Stomach (tissue), 4 donors: ENCODE measurements around the gene KLF8.

Source experiments
- CTCF ChIP-seq, 7 experiments: fragments of 450-650 bp in 4 of 7; fragments of 200-600 bp in 3 of 7; sonication (generic) in 3 of 7; IDR thresholded peaks; one replicate each; pipeline ENCODE4 v1.5.1; 2016 to 2019; ENCODE audit warnings: antibody characterized with exemption in 7 of 7, control low read depth in 2 of 7, mild to moderate bottlenecking in 1 of 7
- POLR2A ChIP-seq, 4 donors: fragments of 450-650 bp; IDR thresholded peaks; one replicate each; pipeline ENCODE4 v1.6.1; 2016; ENCODE audit warnings: antibody characterized with exemption in 4 of 4, control low read depth in 2 of 4, mild to moderate bottlenecking in 1 of 4, moderate library complexity in 1 of 4

- TF ChIP-seq CTCF (IDR thresholded peaks at IDR 0.05): no peak
- TF ChIP-seq POLR2A (IDR thresholded peaks at IDR 0.05): no peak
Observed at GRCh38 chrX:56216332-56216731, 15.8 kb upstream of the KLF8 start.
